ENCODE results near the gene HCFC1R1.

The HCFC1R1 gene

DNA sequence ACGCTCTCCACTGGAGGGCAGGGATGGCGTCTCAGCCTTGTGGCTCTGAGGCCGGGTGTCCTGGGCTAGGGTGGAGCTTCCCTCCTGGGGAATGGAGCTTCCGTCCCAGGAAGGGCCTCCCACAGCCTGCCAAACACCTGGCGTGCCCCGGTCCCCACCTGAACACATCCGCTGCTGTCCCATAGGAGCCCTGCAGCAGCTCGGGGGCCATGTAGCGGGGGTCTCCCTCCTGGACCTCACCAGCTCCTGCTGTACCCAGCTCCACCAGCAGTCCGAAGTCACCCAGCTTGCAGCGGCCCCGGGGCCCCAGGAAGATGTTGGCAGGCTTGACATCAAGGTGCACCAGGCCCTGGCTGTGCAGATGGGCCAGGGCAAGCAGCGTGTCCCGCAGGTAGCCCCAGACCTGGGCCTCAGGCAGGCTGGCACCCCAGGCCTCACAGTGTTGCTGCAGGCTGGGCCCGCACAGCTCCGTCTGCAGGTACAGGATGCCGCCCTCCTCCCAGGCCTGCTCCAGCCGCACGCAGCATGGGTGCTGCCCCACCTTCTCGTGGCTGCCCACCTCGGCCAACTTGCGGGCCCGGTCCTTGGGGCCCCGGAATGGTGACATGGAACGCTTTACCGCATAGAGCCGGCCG lies 48.5 kb downstream of the HCFC1R1 start:
- no peak for DNase-seq (ENCODE audit: low read depth)

DNA sequence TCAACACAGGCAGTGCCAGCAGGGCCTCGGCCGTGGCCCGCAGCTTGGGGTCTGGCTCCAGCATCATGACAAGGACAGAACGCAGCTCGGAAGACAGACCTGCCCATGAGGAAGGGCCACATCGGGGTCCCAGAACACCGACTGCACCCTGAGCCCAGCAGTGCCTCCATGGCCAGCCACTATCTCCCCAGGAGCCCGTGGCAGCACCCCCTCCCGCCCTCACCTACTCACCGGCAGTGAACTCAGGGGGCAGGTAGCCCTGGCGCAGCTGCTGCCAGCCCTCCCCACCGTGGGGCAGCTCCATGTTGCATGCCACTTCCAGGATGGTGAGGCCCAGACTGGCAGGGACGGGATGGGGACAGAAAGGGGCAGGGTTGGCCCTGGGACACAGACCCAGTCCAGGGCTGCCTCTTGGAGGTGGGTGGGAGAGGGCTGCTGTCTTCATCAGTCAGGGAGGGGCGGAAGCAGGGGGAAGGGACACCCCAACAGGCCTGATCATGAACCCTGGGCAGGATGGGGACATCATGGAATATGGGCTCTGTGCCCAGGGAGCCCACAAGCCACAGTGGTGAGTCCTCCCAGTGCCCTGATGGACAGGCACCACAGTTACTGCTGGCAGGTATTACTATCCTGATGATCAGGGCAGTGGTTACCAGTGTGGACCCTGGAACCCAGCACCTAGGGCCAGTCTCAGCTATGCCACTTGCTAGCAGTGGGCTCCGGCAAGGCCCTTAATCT lies 49.3 kb downstream of the HCFC1R1 start:
- no peak for DNase-seq (ENCODE audit: low read depth)

DNA sequence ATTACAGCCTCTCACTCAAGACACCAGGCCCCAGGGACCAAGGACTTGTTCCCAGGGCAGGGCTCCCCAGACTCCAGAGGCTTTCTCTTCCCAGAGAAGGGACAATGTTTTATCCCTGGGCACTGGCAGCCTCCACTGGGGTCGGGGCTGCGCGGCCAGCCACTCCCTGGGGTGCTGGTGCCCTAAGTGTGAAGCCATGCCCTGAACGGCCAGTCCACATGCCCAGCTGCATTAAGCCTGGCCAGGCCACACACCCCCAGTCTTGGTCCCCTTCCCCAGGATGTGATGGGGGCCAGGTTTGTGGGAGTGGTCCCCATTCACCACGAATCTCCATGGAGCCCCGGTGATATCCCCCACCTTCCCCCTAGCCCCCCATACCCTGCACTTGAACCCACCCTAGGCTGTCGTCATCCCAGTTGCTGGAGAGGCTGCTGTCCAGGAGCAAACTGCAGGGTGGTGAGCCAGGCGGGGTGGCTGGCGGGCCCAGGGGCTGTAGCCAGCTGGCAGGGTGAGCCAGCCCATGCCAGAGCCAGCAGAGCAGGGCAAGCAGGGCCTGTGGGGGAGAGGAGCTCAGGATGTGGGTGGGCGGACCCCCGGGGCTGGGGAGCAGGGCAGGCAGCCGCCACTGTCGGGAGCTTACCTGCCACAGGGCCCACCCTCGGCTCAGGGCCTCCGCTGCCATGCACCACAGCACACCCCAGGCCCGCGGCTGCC lies 50.0 kb downstream of the HCFC1R1 start:
- DNase-seq (ENCODE audit: low read depth): no peak

DNA sequence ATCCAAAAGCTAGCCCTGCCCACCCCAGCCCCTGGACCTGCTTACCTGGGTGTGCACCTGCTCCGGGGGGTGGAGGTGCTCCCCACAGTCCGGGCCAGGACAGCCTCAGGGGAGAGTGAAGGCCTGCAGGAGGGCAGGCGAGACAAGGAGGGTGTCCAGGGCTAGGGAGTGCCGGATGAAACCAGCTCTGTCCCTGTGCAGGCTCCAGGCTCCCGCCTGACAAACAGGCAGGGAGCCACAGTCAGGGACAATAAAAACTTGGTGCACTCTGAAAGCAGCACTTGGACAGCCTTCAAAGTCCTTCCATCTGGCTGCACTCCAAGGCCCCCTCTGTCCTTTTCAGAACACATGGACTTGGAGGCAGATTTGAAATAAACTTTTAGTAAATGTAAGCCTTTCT lies 50.6 kb downstream of the HCFC1R1 start:
- no peak for DNase-seq (ENCODE audit: low read depth)

All from amniotic epithelial cell (primary cell).